PC-9 (cell line): ENCODE results near the gene PADI1. TPM values are rescaled to one million over a fixed set of nuclear protein-coding genes. Genes with fewer than 3 reads are reported as not detected.
A peak's percentile ranks its signal among the peaks of the same experiment; 100 is the strongest.

Source experiments
- BruUV-seq: library from RNA; stranded (reverse); fragments of 400-500 nt; replicated peaks from 2 replicates; lab custom pipeline; 2021; lab: Mats Ljungman, UMichigan
- CTCF ChIA-PET: fragments of 300-600 bp; sonication (Branson Sonifier 250); formaldehyde crosslinking; loops from one replicate; lab custom pipeline; 2022; ENCODE audit warnings: antibody characterized with exemption; lab: Charles Lee
- POLR2A ChIA-PET: fragments of 300-600 bp; sonication (Branson Sonifier 250); formaldehyde crosslinking; loops from one replicate; lab custom pipeline; 2022; ENCODE audit warnings: antibody characterized with exemption; ENCODE audit not compliant: unreplicated experiment; lab: Charles Lee
- DNase-seq, 2 experiments: peaks; one replicate each; pipeline versions ENCODE4 v3.0.0 to v3.0.0-alpha.2; 2015 to 2022; ENCODE audit warnings: mixed read lengths in 1 of 2
- H2AFZ ChIP-seq: fragments of 200-600 bp; sonication (generic); 2 replicates; pipeline ENCODE4 v1.8.1; 2017; ENCODE audit warnings: antibody characterized with exemption
- H3F3A ChIP-seq: fragments of 200-600 bp; sonication (generic); 2 replicates; pipeline ENCODE4 v1.8.1; 2017; ENCODE audit warnings: antibody characterized with exemption, mild to moderate bottlenecking, low read depth; ENCODE audit not compliant: insufficient read depth
- H3K27ac ChIP-seq: fragments of 200-600 bp; sonication (generic); 2 replicates; pipeline ENCODE4 v1.6.1; 2016; ENCODE audit warnings: mixed run types
- H3K27me3 ChIP-seq: fragments of 200-600 bp; sonication (generic); 2 replicates; pipeline ENCODE4 v1.6.1; 2016; ENCODE audit warnings: low read depth, mixed run types; ENCODE audit not compliant: insufficient read depth
- H3K36me3 ChIP-seq: fragments of 200-600 bp; sonication (generic); 2 replicates; pipeline ENCODE4 v1.6.1; 2016; ENCODE audit warnings: low read depth, mixed run types
- H3K4me1 ChIP-seq: fragments of 200-600 bp; sonication (generic); replicated peaks from 2 replicates; pipeline ENCODE4 v1.6.1; 2016; ENCODE audit warnings: mixed run types; ENCODE audit not compliant: insufficient read depth
- H3K4me2 ChIP-seq: fragments of 200-600 bp; sonication (generic); 2 replicates; pipeline ENCODE4 v1.6.1; 2017; ENCODE audit warnings: mixed run types
- H3K4me3 ChIP-seq: fragments of 200-600 bp; sonication (generic); 2 replicates; pipeline ENCODE4 v1.6.1; 2016; ENCODE audit warnings: mixed run types
- H3K79me2 ChIP-seq: fragments of 200-600 bp; sonication (generic); 2 replicates; pipeline ENCODE4 v1.6.1; 2017; ENCODE audit warnings: low read depth, mixed run types
- H3K9me2 ChIP-seq: fragments of 200-600 bp; sonication (generic); 2 replicates; pipeline ENCODE4 v1.8.1; 2017; ENCODE audit warnings: mild to moderate bottlenecking; ENCODE audit not compliant: insufficient read depth
- H3K9me3 ChIP-seq: fragments of 200-600 bp; sonication (generic); 2 replicates; pipeline ENCODE4 v1.8.1; 2016; ENCODE audit warnings: low read depth; ENCODE audit not compliant: insufficient read depth
- H4K20me1 ChIP-seq: fragments of 200-600 bp; sonication (generic); 2 replicates; pipeline ENCODE4 v1.8.1; 2017; ENCODE audit not compliant: insufficient read depth
- EZH2 ChIP-seq: fragments of 200-600 bp; sonication (generic); IDR thresholded peaks from 2 replicates; pipeline ENCODE4 v1.8.0; 2017; ENCODE audit warnings: antibody characterized with exemption, low read depth
- intact Hi-C: fragments of 100-400 bp; cut with micrococcal nuclease; formaldehyde crosslinking; loops from one replicate; pipeline ENCODE4 v1.10.0; 2022; ENCODE audit not compliant: unreplicated experiment
- total RNA-seq: library from RNA; stranded (reverse); gene quantifications from 2 replicates; pipeline ENCODE4 v1.2.3, GENCODE V29; 2021
- TF ChIP-seq, protein P1 (sequence below): fragments of 200-600 bp; sonication (generic); conservative IDR thresholded peaks from 2 replicates; pipeline ENCODE4 v1.6.1; 2017; ENCODE audit warnings: mixed run types, antibody characterized with exemption, mild to moderate bottlenecking, moderate library complexity

Gene PADI1
- total RNA-seq, 1 experiment from 2014 or later = 28.3 TPM

DNA sequence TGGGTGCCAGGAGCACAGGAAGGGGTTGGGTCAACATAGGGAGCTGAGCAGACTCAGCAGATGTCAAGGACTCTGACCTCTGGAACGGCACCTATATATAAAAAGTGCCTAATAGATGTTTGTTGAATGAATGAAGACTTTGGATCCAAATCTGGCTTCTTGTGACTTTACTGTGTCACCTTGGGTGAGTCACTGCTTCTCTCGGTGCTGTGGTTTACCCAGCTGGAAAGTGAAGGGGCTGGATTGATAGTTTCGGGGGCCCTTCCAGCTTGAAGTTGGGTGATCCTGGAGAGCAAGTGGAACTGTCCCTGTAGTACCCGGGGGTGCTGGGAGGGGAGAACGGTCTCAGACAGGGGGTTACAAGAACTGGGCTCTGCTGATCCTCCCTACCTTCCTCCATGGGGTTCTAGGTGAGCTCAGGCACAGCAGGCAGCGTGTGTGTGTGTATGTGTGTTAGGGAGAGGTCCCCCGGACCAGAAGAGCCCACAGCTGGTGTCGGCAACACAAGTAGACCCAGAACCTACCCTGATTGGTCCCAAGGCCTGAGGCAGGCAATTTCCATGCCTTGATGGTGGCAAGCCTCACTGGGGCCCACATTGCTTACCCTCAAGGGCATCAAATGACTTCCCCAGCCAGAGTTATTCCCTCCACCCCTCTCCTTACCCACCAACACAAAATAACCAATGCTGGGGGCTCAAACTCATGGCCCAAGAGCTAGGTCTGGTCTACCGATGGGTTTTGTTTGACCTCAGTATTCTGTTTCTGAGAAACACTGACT is 5.5 kb upstream of the PADI1 start:
- BruUV-seq = no TSS peak
- no peak overlapping the region for H3K4me2 ChIP-seq
- no peak overlapping the region for H2AFZ ChIP-seq
- H3K27me3 ChIP-seq = no peaks in the 10 kb centered on the region
- H3K9me2 ChIP-seq = no peaks in the 10 kb centered on the region
- no peak for TF ChIP-seq EZH2
- TF ChIP-seq, protein P1, sequence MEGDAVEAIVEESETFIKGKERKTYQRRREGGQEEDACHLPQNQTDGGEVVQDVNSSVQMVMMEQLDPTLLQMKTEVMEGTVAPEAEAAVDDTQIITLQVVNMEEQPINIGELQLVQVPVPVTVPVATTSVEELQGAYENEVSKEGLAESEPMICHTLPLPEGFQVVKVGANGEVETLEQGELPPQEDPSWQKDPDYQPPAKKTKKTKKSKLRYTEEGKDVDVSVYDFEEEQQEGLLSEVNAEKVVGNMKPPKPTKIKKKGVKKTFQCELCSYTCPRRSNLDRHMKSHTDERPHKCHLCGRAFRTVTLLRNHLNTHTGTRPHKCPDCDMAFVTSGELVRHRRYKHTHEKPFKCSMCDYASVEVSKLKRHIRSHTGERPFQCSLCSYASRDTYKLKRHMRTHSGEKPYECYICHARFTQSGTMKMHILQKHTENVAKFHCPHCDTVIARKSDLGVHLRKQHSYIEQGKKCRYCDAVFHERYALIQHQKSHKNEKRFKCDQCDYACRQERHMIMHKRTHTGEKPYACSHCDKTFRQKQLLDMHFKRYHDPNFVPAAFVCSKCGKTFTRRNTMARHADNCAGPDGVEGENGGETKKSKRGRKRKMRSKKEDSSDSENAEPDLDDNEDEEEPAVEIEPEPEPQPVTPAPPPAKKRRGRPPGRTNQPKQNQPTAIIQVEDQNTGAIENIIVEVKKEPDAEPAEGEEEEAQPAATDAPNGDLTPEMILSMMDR = no peak
- peaks cover 25% of the 10 kb centered on the region; the same call in 1 of the 2 replicates for H3F3A ChIP-seq
- H3K4me3 ChIP-seq = no peak overlapping the region
- H3K36me3 ChIP-seq = no peaks in the 10 kb centered on the region
- H3K27ac ChIP-seq = peak overlapping the region; percentile 90; the same call in 1 of the 2 replicates
- ChIA-PET CTCF (no interaction called here), POLR2A (interaction anchor here (0.6 to 0.7 kb wide), 2 partner anchors 13 to 77 kb away, joined by 3 to 20 read pairs; no protein-coding TSS in a partner anchor)
- no peaks in the 10 kb centered on the region for H3K79me2 ChIP-seq
- H3K4me1 ChIP-seq = peaks cover 39% of the 10 kb centered on the region
- no peaks in the 10 kb centered on the region for H3K9me3 ChIP-seq
- intact Hi-C loops = no loop called here
- no peak for DNase-seq
- H4K20me1 ChIP-seq = no peaks in the 10 kb centered on the region

DNA sequence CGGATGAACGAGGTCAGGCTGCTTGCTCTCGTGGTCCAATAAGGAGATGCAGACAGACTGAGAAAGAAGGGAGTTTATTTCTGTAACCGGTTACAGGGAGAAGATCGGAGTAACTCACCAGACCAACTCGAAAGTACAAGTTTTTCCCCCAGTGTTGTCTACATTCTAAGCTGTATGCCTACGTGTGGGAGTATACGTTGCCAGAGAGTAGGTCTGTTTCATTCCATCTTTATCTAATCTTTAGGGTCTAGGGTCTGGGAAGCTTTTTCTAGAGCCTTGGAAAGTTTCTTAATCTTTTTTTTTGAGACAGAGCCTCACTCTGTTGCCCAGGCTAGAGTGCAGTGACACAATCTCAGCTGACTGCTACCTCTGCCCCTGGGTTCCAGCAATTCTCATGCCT is 4.7 kb upstream of the PADI1 start:
- DNase-seq = no peak
- Histone ChIP-seq H4K20me1 (no peaks in the 10 kb centered on the region), H3K4me3 (no peak overlapping the region), H2AFZ (no peak overlapping the region), H3K36me3 (no peaks in the 10 kb centered on the region), H3F3A (peaks cover 25% of the 10 kb centered on the region; the same call in 1 of the 2 replicates), H3K27ac (peak overlapping the region; percentile 90), H3K4me2 (peak overlapping the region; percentile 51; the same call in 1 of the 2 replicates), H3K4me1 (peaks cover 46% of the 10 kb centered on the region), H3K9me3 (no peaks in the 10 kb centered on the region), H3K79me2 (peaks cover 7% of the 10 kb centered on the region), H3K9me2 (no peaks in the 10 kb centered on the region), H3K27me3 (no peaks in the 10 kb centered on the region)
- BruUV-seq = no TSS peak
- intact Hi-C loops = no loop called here
- no peak for TF ChIP-seq EZH2
- TF ChIP-seq, protein P1 = no peak
- ChIA-PET POLR2A (interaction anchor here (0.6 to 0.7 kb wide), 2 partner anchors 78 to 177 kb away, joined by 3 to 20 read pairs; no protein-coding TSS in a partner anchor), CTCF (interaction anchor here (0.6 kb wide), 1 partner anchor 1850 kb away, joined by 4 read pairs; no protein-coding TSS in a partner anchor)

DNA sequence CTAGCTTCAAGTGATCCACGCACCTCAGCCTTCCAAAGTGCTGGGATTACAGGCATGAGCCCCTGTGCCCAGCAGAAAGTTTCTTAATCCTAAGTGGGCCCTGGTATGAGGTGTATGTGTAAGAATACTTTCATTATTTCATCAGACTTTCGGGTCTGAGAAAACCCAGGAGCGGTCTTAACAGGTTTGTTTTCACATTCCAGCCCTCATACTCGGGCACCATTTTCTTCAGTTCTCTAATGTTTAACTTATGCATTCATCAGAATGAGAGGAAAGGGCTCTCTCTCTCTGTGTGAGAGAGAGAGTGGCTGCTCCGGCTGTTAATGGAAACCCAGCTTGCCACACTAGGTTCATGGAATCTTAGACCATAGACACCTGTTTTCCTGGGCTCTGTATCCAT is 4.2 kb upstream of the PADI1 start:
- DNase-seq = peak in 1 of 2 experiments; percentile 47
- TF ChIP-seq, protein P1 = no peak
- no peak for TF ChIP-seq EZH2
- POLR2A ChIA-PET = interaction anchor here (0.6 to 1.6 kb wide), 4 partner anchors 11 to 177 kb away, joined by 3 to 26 read pairs (median 14); no protein-coding TSS in a partner anchor

More for the DNA sequence above, 4.2 kb upstream of the PADI1 start:
- Histone ChIP-seq H4K20me1 (no peaks in the 10 kb centered on the region), H3K4me2 (peak overlapping the region; percentile 51), H3F3A (peaks cover 25% of the 10 kb centered on the region; the same call in 1 of the 2 replicates), H3K4me1 (peaks cover 51% of the 10 kb centered on the region), H3K9me3 (no peaks in the 10 kb centered on the region), H3K27me3 (no peaks in the 10 kb centered on the region), H3K36me3 (no peaks in the 10 kb centered on the region), H2AFZ (no peak overlapping the region), H3K79me2 (peaks cover 12% of the 10 kb centered on the region), H3K4me3 (no peak overlapping the region), H3K9me2 (no peaks in the 10 kb centered on the region), H3K27ac (peak overlapping the region; percentile 90)
- CTCF ChIA-PET = interaction anchor here (0.6 kb wide), 1 partner anchor 1850 kb away, joined by 4 read pairs; no protein-coding TSS in a partner anchor
- intact Hi-C loops = loop anchor here (1.0 kb wide), 1 partner anchor 10 kb away; no protein-coding TSS in a partner anchor
- no TSS peak for BruUV-seq
